CD14-positive monocyte (primary cell): ENCODE measurements around the gene OAF. TPM values are rescaled to one million over a fixed set of nuclear protein-coding genes. Genes with fewer than 3 reads are reported as not detected.

Experiments used
- DNase-seq, 3 donors: peaks; one replicate each; pipeline ENCODE4 v3.0.0-alpha.2; 2011 to 2022
- H2AFZ ChIP-seq: 2 replicates; pipeline ENCODE4 v1.6.0; 2012; ENCODE audit warnings: mild to moderate bottlenecking, low read depth, low read length, inconsistent platforms; ENCODE audit not compliant: insufficient read depth, poor library complexity, severe bottlenecking
- H3K27ac ChIP-seq, 2 donors: 1 replicate in 1 of 2; 2 replicates in 1 of 2; pipeline ENCODE4 v1.5.1; 2012 to 2013; ENCODE audit warnings: low read length in 2 of 2, control low read depth in 1 of 2, inconsistent platforms in 1 of 2, low read depth in 1 of 2, mild to moderate bottlenecking in 1 of 2
- H3K27me3 ChIP-seq, 2 donors: one replicate each; pipeline versions ENCODE4 v1.6.0 to v1.6.1; 2011 to 2013; ENCODE audit warnings: low read length in 2 of 2; ENCODE audit not compliant: control insufficient read depth in 2 of 2, insufficient read depth in 2 of 2
- H3K36me3 ChIP-seq, 2 donors: replicated peaks in 1 of 2; 1 replicate in 1 of 2; 2 replicates in 1 of 2; pipeline versions ENCODE4 v1.5.1 to v1.6.1; 2012 to 2013; ENCODE audit warnings: low read length in 2 of 2, control low read depth in 1 of 2, inconsistent platforms in 1 of 2, mild to moderate bottlenecking in 1 of 2; ENCODE audit not compliant: insufficient read depth in 2 of 2, control insufficient read depth in 1 of 2
- H3K4me1 ChIP-seq, 2 donors: 1 replicate in 1 of 2; 2 replicates in 1 of 2; pipeline versions ENCODE4 v1.5.1 to v1.6.1; 2012 to 2013; ENCODE audit warnings: low read length in 2 of 2, control low read depth in 1 of 2, inconsistent platforms in 1 of 2, mild to moderate bottlenecking in 1 of 2, moderate library complexity in 1 of 2; ENCODE audit not compliant: insufficient read depth in 2 of 2, control insufficient read depth in 1 of 2
- H3K4me2 ChIP-seq: replicated peaks from 2 replicates; pipeline ENCODE3; 2012; ENCODE audit warnings: low read length, moderate library complexity, mild to moderate bottlenecking; ENCODE audit not compliant: poor library complexity, severe bottlenecking; ENCODE audit errors: extremely low read depth
- H3K4me3 ChIP-seq, 3 experiments: fragments of 200-600 bp in 1 of 3; sonication (generic) in 1 of 3; replicated peaks in 1 of 3; 1 replicate in 2 of 3; 2 replicates in 1 of 3; pipeline ENCODE4 v1.5.1; 2011 to 2013; ENCODE audit warnings: low read length in 3 of 3, mild to moderate bottlenecking in 3 of 3, control low read depth in 2 of 3, low read depth in 2 of 3, inconsistent platforms in 1 of 3, moderate library complexity in 1 of 3
- H3K79me2 ChIP-seq: 2 replicates; pipeline ENCODE4 v1.6.0; 2012; ENCODE audit warnings: mild to moderate bottlenecking, control low read depth, inconsistent platforms, low read length, moderate library complexity; ENCODE audit not compliant: insufficient read depth
- H3K9ac ChIP-seq: 2 replicates; pipeline ENCODE4 v1.6.0; 2017; ENCODE audit warnings: low read length, mild to moderate bottlenecking; ENCODE audit not compliant: insufficient read depth, poor library complexity, severe bottlenecking
- H3K9me3 ChIP-seq, 2 donors: replicated peaks in 1 of 2; 1 replicate in 1 of 2; 2 replicates in 1 of 2; pipeline versions ENCODE4 v1.5.1 to v1.6.1; 2012 to 2013; ENCODE audit warnings: low read length in 2 of 2, control low read depth in 1 of 2; ENCODE audit not compliant: control insufficient read depth in 1 of 2, insufficient read depth in 1 of 2
- H4K20me1 ChIP-seq: 2 replicates; pipeline ENCODE4 v1.6.0; 2012; ENCODE audit warnings: mild to moderate bottlenecking, low read length, control low read depth, moderate library complexity; ENCODE audit not compliant: insufficient read depth
- H3K27ac Mint-ChIP-seq, 7 donors: one replicate each; pipeline ENCODE4 v1.8.0; 2020; ENCODE audit warnings: mild to moderate bottlenecking in 7 of 7, mixed read lengths in 7 of 7, moderate library complexity in 6 of 7, inconsistent platforms in 2 of 7
- H3K27me3 Mint-ChIP-seq, 3 donors: one replicate each; pipeline ENCODE4 v1.8.0; 2021 to 2022; ENCODE audit warnings: low read depth in 3 of 3, mild to moderate bottlenecking in 3 of 3, mixed read lengths in 3 of 3, moderate library complexity in 3 of 3, inconsistent platforms in 1 of 3
- H3K36me3 Mint-ChIP-seq, 2 donors: one replicate each; pipeline ENCODE4 v1.8.0; 2020; ENCODE audit warnings: mixed read lengths in 2 of 2, inconsistent platforms in 1 of 2, mild to moderate bottlenecking in 1 of 2
- H3K4me1 Mint-ChIP-seq: one replicate; pipeline ENCODE4 v1.8.0; 2020; ENCODE audit warnings: mild to moderate bottlenecking, mixed read lengths
- H3K4me3 Mint-ChIP-seq, 2 donors: one replicate each; pipeline ENCODE4 v1.8.0; 2020; ENCODE audit warnings: mild to moderate bottlenecking in 2 of 2, mixed read lengths in 2 of 2, moderate library complexity in 1 of 2
- H3K9me3 Mint-ChIP-seq, 7 donors: one replicate each; pipeline ENCODE4 v1.8.0; 2020 to 2022; ENCODE audit warnings: mixed read lengths in 7 of 7, mild to moderate bottlenecking in 6 of 7, moderate library complexity in 6 of 7, inconsistent platforms in 2 of 7
- CTCF ChIP-seq: fragments of 200-600 bp; IDR thresholded peaks from one replicate; pipeline ENCODE4 v1.8.0; 2022; ENCODE audit warnings: antibody characterized with exemption, mild to moderate bottlenecking
- WGBS: methylation state at CpG from one replicate; pipeline ENCODE4 v1.1.5; 2013; ENCODE audit warnings: missing lambda C conversion rate; ENCODE audit not compliant: insufficient coverage; 5-methylcytosine and 5-hydroxymethylcytosine counted together
- intact Hi-C, 2 donors: fragments of 100-400 bp; cut with micrococcal nuclease; formaldehyde crosslinking; loops; one replicate each; pipeline versions ENCODE4 v1.15.0 to v1.15.1; 2023
- polyA plus RNA-seq, 3 donors: library from polyadenylated mRNA; depleted of rRNA in 1 of 3; unstranded in 2 of 3; stranded (reverse) in 1 of 3; fragments of 300-500 nt in 2 of 3; fragments of >200 nt in 1 of 3; fragmentation: Illumina TruSeq in 2 of 3; gene quantifications; 1 replicate in 2 of 3; 2 replicates in 1 of 3; pipeline ENCODE4 v1.2.3, GENCODE V29; 2012 to 2021

The OAF gene
- polyA plus RNA-seq, 3 donors, result 31.5 to 57.2 (median 49.2) TPM

- peaks cover 0 to 1% (median 0%) of the 10 kb centered on the region in 7 donors for H3K9me3 Mint-ChIP-seq
Observed at GRCh38 chr11:120261931-120262330, 51.1 kb downstream of the OAF start.

DNA sequence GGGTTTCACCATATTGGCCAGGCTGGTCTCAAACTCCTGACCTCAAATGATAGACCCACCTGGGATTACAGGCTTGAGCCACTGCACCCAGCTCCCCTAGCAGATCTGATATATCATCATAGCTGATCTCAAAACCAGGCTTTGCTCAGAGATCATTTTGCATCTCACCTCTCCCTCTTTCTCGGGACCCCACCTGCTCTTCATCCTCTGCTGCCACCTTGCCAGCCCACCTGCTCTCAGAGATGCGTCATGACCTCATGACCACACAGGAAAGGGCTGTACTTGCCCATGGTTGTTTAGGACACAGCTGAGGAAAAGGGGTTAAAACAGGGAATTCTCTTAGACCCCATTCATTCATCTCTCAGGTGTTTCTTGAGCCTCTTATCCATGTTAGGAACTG lies 56.5 kb downstream of the OAF start:
- Mint-ChIP-seq H3K4me3 (no peak overlapping the region), H3K27me3 (peaks cover 21 to 39% (median 28%) of the 10 kb centered on the region in 3 donors)

More at GRCh38 chr11:120261931-120262330, 51.1 kb downstream of the OAF start:
- Histone ChIP-seq H3K9me3 (no peaks in the 10 kb centered on the region), H3K4me1 (no peaks in the 10 kb centered on the region), H3K27ac (no peak overlapping the region), H3K9ac (no peak overlapping the region), H3K36me3 (no peaks in the 10 kb centered on the region), H3K27me3 (peaks cover 0 to 14% of the 10 kb centered on the region in 2 donors), H4K20me1 (no peaks in the 10 kb centered on the region), H3K4me3 (no peak overlapping the region), H3K79me2 (no peaks in the 10 kb centered on the region), H2AFZ (no peak overlapping the region), H3K4me2 (no peak overlapping the region)
- H3K27me3 Mint-ChIP-seq, result peaks cover 32 to 41% (median 36%) of the 10 kb centered on the region in 3 donors
- no peaks in the 10 kb centered on the region for H3K4me1 Mint-ChIP-seq
- H3K27ac Mint-ChIP-seq, result no peak overlapping the region
- no peaks in the 10 kb centered on the region for H3K36me3 Mint-ChIP-seq
- no peak for TF ChIP-seq CTCF
- no peak overlapping the region for H3K4me3 Mint-ChIP-seq
- no peak for DNase-seq
- no CpG with 5 or more reads among the region's 3 CpGs for WGBS
- intact Hi-C loops, result no loop called here

More for the DNA sequence above, 56.5 kb downstream of the OAF start:
- WGBS, result no CpG with 5 or more reads among the region's 2 CpGs
- H3K36me3 ChIP-seq, result no peaks in the 10 kb centered on the region
- no peaks in the 10 kb centered on the region for H4K20me1 ChIP-seq
- H3K27ac ChIP-seq, result no peak overlapping the region
- Mint-ChIP-seq H3K36me3 (no peaks in the 10 kb centered on the region), H3K4me1 (no peaks in the 10 kb centered on the region), H3K9me3 (peaks cover 0 to 2% (median 0%) of the 10 kb centered on the region in 7 donors), H3K27ac (no peak overlapping the region)
- H3K9ac ChIP-seq, result no peak overlapping the region
- H3K27me3 ChIP-seq, result no peaks in the 10 kb centered on the region
- TF ChIP-seq CTCF, result no peak
- H3K4me2 ChIP-seq, result no peak overlapping the region
- H3K79me2 ChIP-seq, result no peaks in the 10 kb centered on the region
- H3K4me3 ChIP-seq, result no peak overlapping the region
- H2AFZ ChIP-seq, result no peak overlapping the region
- no peaks in the 10 kb centered on the region for H3K9me3 ChIP-seq
- H3K4me1 ChIP-seq, result no peaks in the 10 kb centered on the region
- intact Hi-C loops, result no loop called here
- no peak for DNase-seq
